HG03045 (cell line): ENCODE measurements around the gene HSD3B7.
"Not testable (repeated sequence)": the region's sequence is repeated elsewhere in the genome, so short reads cannot be mapped to it uniquely, and the experiment has no call there.

Experiments
- ATAC-seq: cut with Tn5 transposase; IDR thresholded peaks from one replicate; pipeline ENCODE4 v1.9.1; 2021; ENCODE audit warnings: mild to moderate bottlenecking, moderate library complexity; ENCODE audit not compliant: unreplicated experiment

Gene HSD3B7

GRCh38 chr16:30998852-30999761 lies 14.1 kb downstream of the HSD3B7 start:
- no peak for ATAC-seq

- no peak for ATAC-seq
Measured at GRCh38 chr16:31000671-31001382, 15.8 kb downstream of the HSD3B7 start.

- ATAC-seq = no peak
Measured at GRCh38 chr16:31001507-31002249, 16.7 kb downstream of the HSD3B7 start.

GRCh38 chr16:31002250-31002700 lies 17.3 kb downstream of the HSD3B7 start:
- no peak for ATAC-seq

DNA sequence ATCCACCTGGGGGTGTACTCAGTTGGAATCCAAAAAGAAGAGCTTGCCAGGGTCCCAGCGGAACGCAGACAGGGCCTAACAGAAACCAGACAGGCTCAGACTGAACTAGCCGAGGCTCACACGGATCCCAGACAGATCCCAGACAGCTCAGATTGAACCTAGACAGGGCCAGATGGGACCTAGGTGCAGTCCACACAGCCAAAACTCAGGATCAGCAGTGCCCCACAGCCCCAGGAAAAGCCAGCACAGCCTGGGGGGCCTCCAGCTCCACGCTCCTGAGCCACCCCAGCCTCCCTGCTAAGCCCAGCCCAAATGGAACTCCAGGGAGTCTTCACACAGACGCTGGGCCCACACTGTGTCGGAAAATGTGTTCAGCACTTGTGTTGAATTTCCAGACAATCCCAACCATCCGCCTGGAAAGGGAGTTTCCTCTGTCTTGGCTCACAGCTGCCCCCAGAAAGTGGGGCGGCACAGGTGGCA lies 17.9 kb downstream of the HSD3B7 start:
- ATAC-seq = no peak

DNA sequence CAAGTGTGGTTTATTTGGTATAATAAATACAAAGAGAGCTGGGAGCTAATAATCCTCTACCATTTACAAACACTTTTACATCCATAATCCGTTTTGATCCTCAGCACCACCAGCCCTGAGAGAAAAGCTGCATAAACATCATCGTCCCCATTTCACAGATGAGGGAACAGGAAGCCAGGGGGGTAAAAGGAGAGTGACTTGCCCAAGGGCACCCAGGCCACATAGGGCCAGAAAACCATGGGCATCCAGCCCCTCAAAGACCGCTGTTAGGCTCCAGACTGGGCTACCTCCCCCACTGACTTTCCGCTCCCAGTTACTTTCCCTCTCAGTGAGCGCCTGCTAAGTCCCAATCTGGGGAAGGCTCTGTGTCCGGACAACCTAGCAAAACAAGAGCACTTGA lies 18.7 kb downstream of the HSD3B7 start:
- ATAC-seq = no peak

DNA sequence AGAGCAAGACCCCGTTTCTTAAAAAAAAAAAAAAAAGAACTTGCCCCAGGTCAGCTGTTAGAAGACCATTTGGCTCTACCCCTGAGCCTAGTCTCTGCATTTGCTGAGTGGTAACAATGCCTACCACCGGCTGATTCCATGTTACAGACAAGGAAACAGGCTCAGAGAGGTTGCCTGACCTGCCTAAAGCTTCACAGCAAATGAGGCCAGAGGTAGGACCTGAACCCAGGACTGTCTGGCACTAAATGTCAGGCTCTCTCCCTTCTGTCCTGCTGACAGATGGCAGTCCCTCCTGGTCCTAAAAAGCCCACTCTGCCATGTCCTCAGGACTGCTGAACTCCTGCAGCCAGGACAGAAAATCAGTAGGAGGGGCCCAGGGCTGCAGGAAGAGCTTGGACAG lies 19.7 kb downstream of the HSD3B7 start:
- no peak for ATAC-seq

DNA sequence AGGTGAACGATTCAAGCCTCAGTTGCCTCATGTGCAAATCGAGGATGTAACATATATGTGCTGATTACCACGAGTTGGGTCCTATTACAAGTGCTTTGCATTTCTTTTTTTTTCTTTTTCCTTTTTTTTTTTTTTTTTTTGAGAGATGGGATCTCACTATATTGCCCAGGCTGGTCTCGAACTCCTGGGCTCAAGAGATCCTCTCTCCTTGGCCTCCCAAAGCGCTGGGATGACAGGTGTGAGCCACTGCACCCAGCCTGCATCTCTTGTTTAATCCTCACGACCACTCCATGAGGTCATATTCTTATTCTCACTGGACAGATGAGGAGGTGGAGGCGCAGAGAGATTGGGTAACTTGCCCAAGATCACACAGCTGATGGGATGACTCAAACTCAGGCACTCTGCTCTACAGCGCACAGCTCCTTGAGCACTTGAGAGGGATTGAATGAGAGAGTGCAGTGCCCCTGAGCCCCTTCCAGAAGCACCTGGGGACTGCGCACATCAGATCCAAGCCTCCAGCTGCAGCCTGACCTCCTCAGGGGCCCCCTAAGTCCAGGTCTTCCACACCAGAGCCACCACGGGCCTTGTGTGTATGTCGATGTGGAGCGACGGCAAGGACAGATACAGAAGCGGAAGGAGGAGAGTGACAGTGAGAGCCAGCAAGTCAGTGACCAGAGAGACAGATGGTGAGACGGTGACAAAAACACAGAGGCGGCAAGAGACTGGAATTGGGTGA lies 20.5 kb downstream of the HSD3B7 start:
- ATAC-seq = no peak

- ATAC-seq = no peak
Measured at GRCh38 chr16:31006086-31006385, 21.0 kb downstream of the HSD3B7 start.

DNA sequence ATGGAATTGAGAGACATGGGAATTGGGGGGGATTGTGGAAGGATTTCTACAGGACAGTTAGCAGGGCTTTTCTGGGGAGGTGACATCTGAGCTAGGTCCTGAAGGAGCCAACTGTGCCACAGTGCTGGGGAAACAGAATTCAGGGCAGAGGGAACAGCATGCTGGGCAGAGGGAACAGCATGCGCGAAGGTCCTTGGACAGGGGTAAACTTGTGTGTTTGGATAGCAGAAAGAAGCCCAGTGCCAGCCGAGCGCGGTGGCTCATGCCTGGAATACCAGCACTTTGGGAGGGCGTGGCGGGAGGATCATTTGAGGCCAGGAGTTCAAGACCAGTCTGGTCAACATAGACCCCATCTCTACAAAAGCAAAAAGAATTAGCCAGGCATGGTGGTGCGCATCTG lies 21.6 kb downstream of the HSD3B7 start:
- no peak for ATAC-seq

- ATAC-seq = no peak
Measured at GRCh38 chr16:31007684-31008083, 22.7 kb downstream of the HSD3B7 start.

DNA sequence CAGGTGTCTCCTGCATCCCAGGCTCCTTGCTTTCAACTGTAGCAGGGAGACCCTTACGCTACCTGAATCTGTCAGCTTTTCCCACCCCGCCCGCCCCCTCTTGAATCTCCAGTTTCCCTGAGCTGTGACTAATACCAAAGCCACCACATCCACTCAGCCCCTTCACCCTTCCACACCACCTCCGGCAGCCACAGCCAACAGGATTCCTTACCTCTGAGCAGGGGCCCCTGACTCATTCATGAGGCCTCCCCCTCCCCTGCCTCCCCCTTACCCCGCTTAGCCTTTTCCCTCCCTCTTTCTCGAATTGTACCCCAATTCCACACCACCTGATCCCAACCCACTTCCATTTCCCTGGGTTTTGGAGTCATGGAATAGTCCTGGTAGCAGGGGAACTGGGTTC lies 23.1 kb downstream of the HSD3B7 start:
- ATAC-seq = no peak

DNA sequence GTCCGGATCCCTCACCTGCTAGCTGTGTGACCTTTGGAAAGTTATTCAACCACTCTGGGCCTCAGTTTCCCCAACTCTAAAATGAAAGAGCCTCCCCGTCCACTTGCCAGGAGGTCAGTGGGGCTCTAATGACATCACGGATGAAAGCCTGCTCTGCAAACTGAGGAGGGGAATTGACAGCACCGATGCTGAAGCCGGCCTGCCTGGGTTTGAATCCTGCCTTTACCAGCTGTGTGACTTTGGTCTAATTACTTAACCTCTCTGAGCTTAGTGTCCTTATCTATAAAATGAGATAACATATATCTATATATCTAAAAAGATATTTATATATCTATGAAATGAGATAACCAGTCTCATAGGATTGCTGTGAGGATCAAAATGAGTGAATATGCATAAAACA lies 23.5 kb downstream of the HSD3B7 start:
- no peak for ATAC-seq

GRCh38 chr16:31009120-31009519 lies 24.1 kb downstream of the HSD3B7 start:
- ATAC-seq = no peak

GRCh38 chr16:31009894-31010584 lies 25.0 kb downstream of the HSD3B7 start:
- no peak for ATAC-seq

- no peak for ATAC-seq
Measured at GRCh38 chr16:31010585-31011325, 25.7 kb downstream of the HSD3B7 start, which contains the start of gene STX1B. TSS of gene STX1B (minus strand) at chr16:31010638. CDS start at chr16:31010396, 242 bp downstream.

DNA sequence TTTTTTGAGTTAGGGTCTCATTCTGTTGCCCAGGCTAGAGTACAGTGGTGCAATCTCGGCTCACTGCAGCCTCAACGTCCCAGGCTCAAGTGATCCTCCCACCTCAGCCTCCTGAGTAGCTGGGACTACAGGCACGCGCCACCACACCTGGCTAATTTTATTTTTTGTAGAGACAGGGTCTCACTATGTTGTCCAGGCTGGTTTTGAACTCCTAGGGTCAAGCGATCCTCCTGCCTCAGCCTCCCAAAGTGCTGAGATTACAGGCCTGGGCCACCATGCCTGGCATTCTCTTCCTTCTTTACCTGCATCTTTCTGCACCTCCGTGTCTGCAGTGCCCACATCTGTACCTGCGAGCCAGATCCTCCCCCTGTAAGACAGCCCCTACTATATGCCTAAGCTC lies 26.8 kb downstream of the HSD3B7 start:
- not testable (repeated sequence) for ATAC-seq

DNA sequence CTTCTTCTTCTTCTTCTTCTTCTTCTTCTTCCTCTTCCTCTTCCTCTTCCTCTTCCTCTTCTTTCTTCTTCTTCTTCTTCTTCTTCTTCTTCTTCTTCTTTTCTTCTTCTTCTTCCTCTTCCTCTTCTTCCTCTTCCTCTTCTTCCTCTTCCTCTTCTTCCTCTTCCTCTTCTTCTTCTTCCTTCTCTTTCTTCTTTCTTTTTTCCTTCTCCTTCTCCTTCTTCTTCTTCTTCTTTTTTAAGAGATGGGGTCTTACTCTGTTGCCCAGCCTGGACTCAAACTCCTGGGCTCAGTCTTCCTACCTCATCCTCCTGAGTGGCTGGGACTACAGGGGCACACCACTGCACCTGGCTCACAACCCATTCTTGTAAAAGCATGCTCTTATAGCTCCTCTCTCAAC lies 28.3 kb downstream of the HSD3B7 start:
- ATAC-seq = not testable (repeated sequence)

GRCh38 chr16:31016018-31016417 lies 31.0 kb downstream of the HSD3B7 start:
- no peak for ATAC-seq
